CD14-positive monocyte (primary cell): ENCODE measurements around the gene FASTK. TPM values are rescaled to one million over a fixed set of nuclear protein-coding genes. Genes with fewer than 3 reads are reported as not detected.

Experiments
- DNase-seq, 3 donors: peaks; one replicate each; pipeline ENCODE4 v3.0.0-alpha.2; 2011 to 2022
- H2AFZ ChIP-seq: 2 replicates; pipeline ENCODE4 v1.6.0; 2012; ENCODE audit warnings: mild to moderate bottlenecking, low read depth, low read length, inconsistent platforms; ENCODE audit not compliant: insufficient read depth, poor library complexity, severe bottlenecking
- H3K27ac ChIP-seq, 2 donors: 1 replicate in 1 of 2; 2 replicates in 1 of 2; pipeline ENCODE4 v1.5.1; 2012 to 2013; ENCODE audit warnings: low read length in 2 of 2, control low read depth in 1 of 2, inconsistent platforms in 1 of 2, low read depth in 1 of 2, mild to moderate bottlenecking in 1 of 2
- H3K27me3 ChIP-seq, 2 donors: one replicate each; pipeline versions ENCODE4 v1.6.0 to v1.6.1; 2011 to 2013; ENCODE audit warnings: low read length in 2 of 2; ENCODE audit not compliant: control insufficient read depth in 2 of 2, insufficient read depth in 2 of 2
- H3K36me3 ChIP-seq, 2 donors: replicated peaks in 1 of 2; 1 replicate in 1 of 2; 2 replicates in 1 of 2; pipeline versions ENCODE4 v1.5.1 to v1.6.1; 2012 to 2013; ENCODE audit warnings: low read length in 2 of 2, control low read depth in 1 of 2, inconsistent platforms in 1 of 2, mild to moderate bottlenecking in 1 of 2; ENCODE audit not compliant: insufficient read depth in 2 of 2, control insufficient read depth in 1 of 2
- H3K4me1 ChIP-seq, 2 donors: 1 replicate in 1 of 2; 2 replicates in 1 of 2; pipeline versions ENCODE4 v1.5.1 to v1.6.1; 2012 to 2013; ENCODE audit warnings: low read length in 2 of 2, control low read depth in 1 of 2, inconsistent platforms in 1 of 2, mild to moderate bottlenecking in 1 of 2, moderate library complexity in 1 of 2; ENCODE audit not compliant: insufficient read depth in 2 of 2, control insufficient read depth in 1 of 2
- H3K4me2 ChIP-seq: replicated peaks from 2 replicates; pipeline ENCODE3; 2012; ENCODE audit warnings: low read length, moderate library complexity, mild to moderate bottlenecking; ENCODE audit not compliant: poor library complexity, severe bottlenecking; ENCODE audit errors: extremely low read depth
- H3K4me3 ChIP-seq, 3 experiments: fragments of 200-600 bp in 1 of 3; sonication (generic) in 1 of 3; replicated peaks in 1 of 3; 1 replicate in 2 of 3; 2 replicates in 1 of 3; pipeline ENCODE4 v1.5.1; 2011 to 2013; ENCODE audit warnings: low read length in 3 of 3, mild to moderate bottlenecking in 3 of 3, control low read depth in 2 of 3, low read depth in 2 of 3, inconsistent platforms in 1 of 3, moderate library complexity in 1 of 3
- H3K79me2 ChIP-seq: 2 replicates; pipeline ENCODE4 v1.6.0; 2012; ENCODE audit warnings: mild to moderate bottlenecking, control low read depth, inconsistent platforms, low read length, moderate library complexity; ENCODE audit not compliant: insufficient read depth
- H3K9ac ChIP-seq: 2 replicates; pipeline ENCODE4 v1.6.0; 2017; ENCODE audit warnings: low read length, mild to moderate bottlenecking; ENCODE audit not compliant: insufficient read depth, poor library complexity, severe bottlenecking
- H3K9me3 ChIP-seq, 2 donors: replicated peaks in 1 of 2; 1 replicate in 1 of 2; 2 replicates in 1 of 2; pipeline versions ENCODE4 v1.5.1 to v1.6.1; 2012 to 2013; ENCODE audit warnings: low read length in 2 of 2, control low read depth in 1 of 2; ENCODE audit not compliant: control insufficient read depth in 1 of 2, insufficient read depth in 1 of 2
- H4K20me1 ChIP-seq: 2 replicates; pipeline ENCODE4 v1.6.0; 2012; ENCODE audit warnings: mild to moderate bottlenecking, low read length, control low read depth, moderate library complexity; ENCODE audit not compliant: insufficient read depth
- H3K27ac Mint-ChIP-seq, 7 donors: one replicate each; pipeline ENCODE4 v1.8.0; 2020; ENCODE audit warnings: mild to moderate bottlenecking in 7 of 7, mixed read lengths in 7 of 7, moderate library complexity in 6 of 7, inconsistent platforms in 2 of 7
- H3K27me3 Mint-ChIP-seq, 3 donors: one replicate each; pipeline ENCODE4 v1.8.0; 2021 to 2022; ENCODE audit warnings: low read depth in 3 of 3, mild to moderate bottlenecking in 3 of 3, mixed read lengths in 3 of 3, moderate library complexity in 3 of 3, inconsistent platforms in 1 of 3
- H3K36me3 Mint-ChIP-seq, 2 donors: one replicate each; pipeline ENCODE4 v1.8.0; 2020; ENCODE audit warnings: mixed read lengths in 2 of 2, inconsistent platforms in 1 of 2, mild to moderate bottlenecking in 1 of 2
- H3K4me1 Mint-ChIP-seq: one replicate; pipeline ENCODE4 v1.8.0; 2020; ENCODE audit warnings: mild to moderate bottlenecking, mixed read lengths
- H3K4me3 Mint-ChIP-seq, 2 donors: one replicate each; pipeline ENCODE4 v1.8.0; 2020; ENCODE audit warnings: mild to moderate bottlenecking in 2 of 2, mixed read lengths in 2 of 2, moderate library complexity in 1 of 2
- H3K9me3 Mint-ChIP-seq, 7 donors: one replicate each; pipeline ENCODE4 v1.8.0; 2020 to 2022; ENCODE audit warnings: mixed read lengths in 7 of 7, mild to moderate bottlenecking in 6 of 7, moderate library complexity in 6 of 7, inconsistent platforms in 2 of 7
- CTCF ChIP-seq: fragments of 200-600 bp; IDR thresholded peaks from one replicate; pipeline ENCODE4 v1.8.0; 2022; ENCODE audit warnings: antibody characterized with exemption, mild to moderate bottlenecking
- WGBS: methylation state at CpG from one replicate; pipeline ENCODE4 v1.1.5; 2013; ENCODE audit warnings: missing lambda C conversion rate; ENCODE audit not compliant: insufficient coverage; 5-methylcytosine and 5-hydroxymethylcytosine counted together
- intact Hi-C, 2 donors: fragments of 100-400 bp; cut with micrococcal nuclease; formaldehyde crosslinking; loops; one replicate each; pipeline versions ENCODE4 v1.15.0 to v1.15.1; 2023
- polyA plus RNA-seq, 3 donors: library from polyadenylated mRNA; depleted of rRNA in 1 of 3; unstranded in 2 of 3; stranded (reverse) in 1 of 3; fragments of 300-500 nt in 2 of 3; fragments of >200 nt in 1 of 3; fragmentation: Illumina TruSeq in 2 of 3; gene quantifications; 1 replicate in 2 of 3; 2 replicates in 1 of 3; pipeline ENCODE4 v1.2.3, GENCODE V29; 2012 to 2021

Gene FASTK
- polyA plus RNA-seq, 3 donors, result 34.7 to 110 (median 38.6) TPM

GRCh38 chr7:151056666-151057505 is 23.7 kb downstream of the FASTK start:
- peaks cover 23% of the 10 kb centered on the region for H4K20me1 ChIP-seq
- peaks cover 33% of the 10 kb centered on the region for H3K79me2 ChIP-seq
- DNase-seq, result no peak
- H3K27me3 ChIP-seq, result no peaks in the 10 kb centered on the region
- H3K36me3 ChIP-seq, result peaks cover 0 to 4% of the 10 kb centered on the region in 2 donors
- peak overlapping the region in 4 of 7 donors; percentile 71 to 91 (median 87) for H3K27ac Mint-ChIP-seq
- H3K27ac ChIP-seq, result no peak overlapping the region
- H3K4me1 ChIP-seq, result peaks cover 47 to 60% of the 10 kb centered on the region in 2 donors
- peaks cover 49% of the 10 kb centered on the region for H3K4me1 Mint-ChIP-seq
- intact Hi-C loops, result no loop called here
- H3K4me3 Mint-ChIP-seq, result peak overlapping the region; percentile 93 to 98
- peaks cover under 1 to 2% (median 1%) of the 10 kb centered on the region in 3 donors for H3K27me3 Mint-ChIP-seq
- H3K36me3 Mint-ChIP-seq, result peaks cover 19 to 21% of the 10 kb centered on the region in 2 donors
- no peaks in the 10 kb centered on the region for H3K9me3 ChIP-seq
- no peaks in the 10 kb centered on the region for H3K9me3 Mint-ChIP-seq
- H3K4me2 ChIP-seq, result peak overlapping the region; percentile 98
- peak overlapping the region; percentile 84 for H2AFZ ChIP-seq
- H3K4me3 ChIP-seq, result peak overlapping the region; percentile 62 to 97 (median 94)
- H3K9ac ChIP-seq, result peak overlapping the region; percentile 52
- TF ChIP-seq CTCF, result no peak
- WGBS, result 58% methylated on average over 24 of the region's 29 CpGs

GRCh38 chr7:151056283-151056665 is 24.3 kb downstream of the FASTK start:
- H3K36me3 Mint-ChIP-seq, result peaks cover 14 to 18% of the 10 kb centered on the region in 2 donors
- WGBS, result 90% methylated on average over 2 of the region's 6 CpGs
- H3K27ac ChIP-seq, result no peak overlapping the region
- peaks cover 26% of the 10 kb centered on the region for H3K79me2 ChIP-seq
- no peaks in the 10 kb centered on the region for H3K9me3 ChIP-seq
- no peak overlapping the region for H3K4me3 Mint-ChIP-seq
- H3K4me1 ChIP-seq, result peaks cover 47 to 59% of the 10 kb centered on the region in 2 donors
- H3K36me3 ChIP-seq, result no peaks in the 10 kb centered on the region
- no peak overlapping the region for H2AFZ ChIP-seq
- no peak for TF ChIP-seq CTCF
- no peak overlapping the region for H3K4me3 ChIP-seq
- no peak overlapping the region for H3K27ac Mint-ChIP-seq
- intact Hi-C loops, result no loop called here
- no peaks in the 10 kb centered on the region for H3K9me3 Mint-ChIP-seq
- H3K27me3 Mint-ChIP-seq, result peaks cover 2 to 5% (median 5%) of the 10 kb centered on the region in 3 donors
- no peaks in the 10 kb centered on the region for H3K27me3 ChIP-seq
- H3K4me1 Mint-ChIP-seq, result peaks cover 44% of the 10 kb centered on the region
- no peak overlapping the region for H3K9ac ChIP-seq
- no peak overlapping the region for H3K4me2 ChIP-seq
- peaks cover 17% of the 10 kb centered on the region for H4K20me1 ChIP-seq
- DNase-seq, result no peak
